HG03097 (cell line): ENCODE results near the gene STXBP5L.
"Not testable (repeated sequence)": the region's sequence is repeated elsewhere in the genome, so short reads cannot be mapped to it uniquely, and the experiment has no call there.

Experiments
- ATAC-seq: cut with Tn5 transposase; IDR thresholded peaks from one replicate; pipeline ENCODE4 v1.9.1; 2021; ENCODE audit not compliant: unreplicated experiment, low FRiP score

The STXBP5L gene

DNA sequence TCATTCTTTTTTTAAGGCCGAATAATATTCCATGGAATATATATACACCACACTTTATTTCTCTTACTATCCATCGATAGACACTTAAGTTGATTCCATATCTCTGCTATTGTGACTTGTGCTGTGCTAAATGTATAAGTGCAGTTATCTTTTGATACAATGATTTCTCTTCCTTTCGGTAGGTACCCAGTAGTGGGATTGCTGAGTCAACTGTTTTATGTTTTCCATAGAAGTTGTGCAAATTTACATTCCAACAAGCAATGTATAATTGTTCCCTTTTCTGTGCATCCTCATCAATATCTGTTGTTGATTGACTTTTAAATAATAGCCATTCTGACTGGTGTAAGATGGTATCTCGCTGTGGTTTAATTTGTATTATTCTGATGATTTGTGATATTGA lies 81.0 kb downstream of the STXBP5L start:
- no peak for ATAC-seq

DNA sequence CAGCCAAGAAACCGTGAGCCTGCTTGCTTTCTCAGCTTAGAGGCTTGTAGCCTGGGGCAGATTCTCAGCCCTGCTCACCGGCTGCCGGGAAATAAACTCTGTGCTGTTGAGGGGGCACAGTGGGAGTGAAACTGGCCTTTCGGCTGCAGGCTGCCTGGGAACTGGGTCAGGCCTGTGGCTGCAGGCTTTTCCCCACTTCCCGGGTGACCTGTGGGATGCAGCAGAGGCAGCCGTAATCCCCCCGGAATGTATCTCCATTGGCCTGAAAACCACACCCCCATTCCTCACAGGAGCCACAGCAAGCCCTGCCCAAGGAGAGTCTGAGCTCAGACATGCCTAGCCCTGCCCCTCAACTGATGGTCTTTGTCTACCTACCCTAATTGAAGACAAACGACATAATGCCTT lies 110.9 kb downstream of the STXBP5L start:
- ATAC-seq: no peak

DNA sequence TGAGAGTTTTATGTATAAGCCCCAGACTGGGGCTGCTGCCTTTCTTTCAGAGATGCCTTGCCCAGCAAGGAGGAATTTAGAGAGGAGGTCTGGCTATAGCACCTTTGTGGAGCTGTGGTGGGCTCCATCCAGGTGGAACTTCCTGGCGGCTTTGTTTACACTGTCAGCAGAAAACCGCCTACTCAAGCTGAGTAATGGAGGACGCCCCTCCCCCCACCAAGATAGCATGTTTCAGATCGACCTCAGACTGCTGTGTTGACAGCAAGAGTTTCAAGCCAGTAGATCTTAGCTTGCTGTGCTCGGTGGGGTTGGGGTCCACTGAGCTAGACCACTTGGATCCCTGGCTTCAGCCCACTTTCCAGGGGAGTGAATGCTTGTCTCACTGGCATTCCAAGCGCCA lies 155.6 kb downstream of the STXBP5L start:
- no peak for ATAC-seq

DNA sequence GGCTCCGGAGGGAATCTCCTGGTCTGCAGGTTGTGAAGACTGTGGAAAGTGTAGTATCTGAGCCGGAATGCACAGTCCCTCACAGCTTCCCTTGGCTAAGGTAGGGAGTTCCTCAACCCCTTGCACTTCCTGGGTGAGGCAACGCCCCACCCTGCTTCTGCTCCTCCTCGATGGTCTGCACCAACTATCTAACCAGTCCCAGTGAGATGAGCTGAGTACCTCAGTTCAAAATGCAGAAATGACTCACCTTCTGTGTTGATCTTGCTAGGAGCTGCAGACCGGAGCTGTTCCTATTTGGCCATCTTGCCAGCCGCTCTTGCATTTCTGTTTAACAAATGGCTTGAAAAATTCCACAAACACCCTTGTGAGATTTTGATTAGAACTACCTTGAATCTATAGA lies 156.1 kb downstream of the STXBP5L start:
- ATAC-seq: no peak

DNA sequence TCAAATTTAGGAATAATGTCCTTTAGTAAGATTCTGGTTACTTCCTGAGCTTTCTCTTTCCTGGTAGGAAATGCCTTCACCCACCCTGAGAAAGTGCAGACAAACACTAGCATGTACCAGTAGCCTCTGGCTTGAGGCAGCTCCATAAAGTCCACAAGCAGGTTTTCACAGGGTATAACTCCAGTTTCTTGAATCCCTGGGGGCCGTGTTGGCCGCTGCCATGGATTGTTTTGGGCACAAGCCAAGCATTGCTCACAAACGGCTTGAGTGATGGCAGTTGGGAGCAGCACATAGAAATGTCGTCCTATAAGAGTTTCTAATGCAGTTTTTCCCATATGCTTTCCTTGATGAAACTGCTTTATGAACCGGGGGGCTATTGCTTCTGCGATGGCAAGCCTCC lies 164.1 kb downstream of the STXBP5L start:
- ATAC-seq: no peak

DNA sequence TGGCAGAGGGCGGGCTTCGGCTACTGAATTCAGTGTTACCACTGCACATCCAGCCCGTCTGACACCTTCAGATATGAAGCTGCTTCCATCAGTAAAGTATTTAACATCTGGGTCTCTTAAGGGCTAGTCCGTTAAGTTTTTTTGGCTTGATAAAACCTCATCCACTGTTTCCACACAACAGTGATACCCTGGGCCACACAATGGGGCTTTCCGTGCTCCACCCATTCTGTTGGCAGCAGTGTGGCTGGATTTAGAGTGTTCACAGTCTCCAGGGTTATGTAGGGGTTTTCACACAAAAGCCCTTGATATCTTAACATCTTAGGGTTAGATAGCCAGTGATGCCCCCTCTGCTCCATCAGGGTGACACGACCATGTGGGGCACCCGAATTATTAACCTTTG lies 165.0 kb downstream of the STXBP5L start:
- ATAC-seq: no peak

DNA sequence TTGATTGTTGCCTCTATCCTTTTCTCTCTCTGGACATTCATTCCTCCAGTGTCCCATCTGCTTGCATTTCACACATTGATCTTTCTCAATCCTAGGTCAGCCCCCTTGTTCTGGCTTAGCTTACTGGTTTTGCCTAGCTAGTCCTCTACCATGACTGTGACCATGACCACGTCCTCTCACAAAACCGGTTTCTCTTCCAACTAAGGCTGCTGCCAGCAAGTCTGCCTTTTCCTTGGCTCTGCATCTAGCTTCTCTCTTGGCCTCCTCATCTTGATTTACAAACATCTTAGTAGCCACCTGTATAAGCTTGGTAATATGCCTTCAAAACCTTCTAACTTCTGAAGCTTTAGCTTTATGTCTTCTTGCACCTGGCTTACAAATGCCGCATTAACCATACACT lies 167.2 kb downstream of the STXBP5L start:
- no peak for ATAC-seq

DNA sequence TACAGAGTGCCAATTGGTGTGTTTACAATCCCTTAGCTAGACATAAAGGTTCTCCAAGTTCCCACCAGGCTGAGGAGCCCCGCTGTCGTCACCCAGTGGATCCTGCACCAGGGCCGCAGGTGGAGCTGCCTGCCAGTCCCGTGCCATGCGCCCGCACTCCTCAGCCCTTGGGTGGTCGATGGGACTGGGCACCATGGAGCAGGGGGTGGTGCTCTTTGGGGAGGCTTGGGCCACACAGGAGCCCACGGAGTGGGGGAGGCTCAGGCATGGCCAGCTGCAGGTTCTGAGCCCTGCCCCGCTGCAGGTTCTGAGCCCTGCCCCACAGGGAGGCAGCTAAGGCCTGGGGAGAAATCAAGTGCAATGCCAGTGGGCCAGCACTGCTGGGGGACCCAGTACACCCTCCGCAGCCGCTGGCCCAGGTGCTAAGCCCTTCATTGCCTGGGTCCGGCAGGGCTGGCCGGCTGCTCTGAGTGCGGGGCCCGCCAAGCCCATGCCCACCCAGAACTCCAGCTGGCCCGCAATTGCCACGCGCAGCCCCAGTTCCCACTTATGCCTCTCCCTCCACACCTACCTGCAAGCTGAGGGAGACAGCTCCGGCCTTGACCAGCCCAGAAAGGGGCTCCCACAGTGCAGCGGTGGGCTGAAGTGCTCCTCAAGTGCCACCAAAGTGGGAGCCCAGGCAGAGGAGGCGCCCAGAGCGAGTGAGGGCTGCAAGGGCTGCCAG lies 170.5 kb downstream of the STXBP5L start:
- ATAC-seq: not testable (repeated sequence)

DNA sequence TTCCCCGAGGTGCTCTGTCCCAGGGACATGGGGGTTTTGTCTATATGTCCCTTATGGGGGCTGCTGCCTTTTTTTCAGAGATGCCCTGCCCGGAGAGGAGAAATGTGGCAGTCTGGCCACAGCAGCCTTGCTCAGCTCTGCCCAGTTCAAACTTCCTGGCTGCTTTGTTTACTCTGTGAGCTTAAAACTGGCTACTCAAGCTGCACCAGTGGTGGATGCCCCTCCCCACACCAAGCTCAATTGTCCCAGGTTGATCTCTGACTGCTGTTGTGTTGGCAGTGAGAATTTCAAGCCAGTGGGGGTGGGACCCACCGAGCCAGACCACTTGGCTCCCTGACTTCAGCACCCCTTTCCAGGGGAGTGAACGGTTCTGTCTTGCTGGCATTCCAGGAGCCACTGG lies 188.9 kb downstream of the STXBP5L start:
- ATAC-seq: no peak

DNA sequence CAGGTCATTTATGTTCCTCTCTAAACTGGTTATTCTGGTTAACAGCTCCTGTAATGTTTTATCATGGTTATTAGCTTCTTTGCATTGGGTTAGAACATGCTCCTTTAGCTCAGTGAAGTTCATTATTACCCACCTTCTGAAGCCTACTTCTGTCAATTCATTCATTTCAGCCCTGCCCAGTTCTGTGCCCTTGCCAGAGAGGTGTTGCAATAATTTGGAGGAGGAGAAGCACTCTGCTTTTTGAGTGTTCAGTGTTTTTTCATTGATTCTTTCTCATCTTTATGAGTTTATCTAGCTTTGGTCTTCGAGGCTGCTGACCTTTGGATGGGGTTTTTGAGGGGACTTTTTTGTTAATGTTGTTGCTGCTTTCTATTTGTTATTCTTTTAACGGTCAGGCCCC lies 203.1 kb downstream of the STXBP5L start:
- not testable (repeated sequence) for ATAC-seq

DNA sequence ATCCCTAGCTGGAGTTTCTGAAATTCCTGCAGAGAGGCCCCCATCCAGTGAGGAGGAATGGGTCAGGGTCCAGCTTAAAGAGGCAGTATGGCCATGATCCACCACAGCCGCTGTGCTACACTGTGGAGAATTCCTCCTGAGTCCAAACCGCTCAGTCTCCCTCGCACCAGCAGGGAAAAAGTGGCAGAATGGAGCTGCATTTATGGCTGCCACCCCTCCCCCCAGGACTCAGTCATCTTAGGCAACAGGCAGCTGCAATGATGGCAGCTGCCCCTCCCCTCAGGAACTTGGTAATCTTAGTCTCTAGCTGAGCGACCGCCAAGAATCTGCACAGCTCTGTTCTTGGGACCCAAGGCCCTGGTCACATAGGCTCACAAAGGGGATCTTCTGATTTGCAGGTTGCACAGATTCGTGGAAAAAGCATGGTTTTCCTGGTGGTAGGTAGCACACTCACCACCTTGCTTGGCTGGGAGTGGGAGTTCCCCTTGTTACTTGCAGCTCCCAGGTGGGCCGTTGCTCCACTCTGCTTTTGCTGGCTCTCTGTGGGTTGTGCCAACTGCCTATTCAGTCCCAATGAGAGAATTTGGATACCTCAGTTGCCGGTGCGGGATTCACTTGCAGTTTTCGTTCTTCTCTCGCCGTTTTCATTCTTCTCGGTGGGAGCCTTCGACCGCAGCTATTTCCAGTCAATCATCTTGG lies 204.1 kb downstream of the STXBP5L start:
- no peak for ATAC-seq

DNA sequence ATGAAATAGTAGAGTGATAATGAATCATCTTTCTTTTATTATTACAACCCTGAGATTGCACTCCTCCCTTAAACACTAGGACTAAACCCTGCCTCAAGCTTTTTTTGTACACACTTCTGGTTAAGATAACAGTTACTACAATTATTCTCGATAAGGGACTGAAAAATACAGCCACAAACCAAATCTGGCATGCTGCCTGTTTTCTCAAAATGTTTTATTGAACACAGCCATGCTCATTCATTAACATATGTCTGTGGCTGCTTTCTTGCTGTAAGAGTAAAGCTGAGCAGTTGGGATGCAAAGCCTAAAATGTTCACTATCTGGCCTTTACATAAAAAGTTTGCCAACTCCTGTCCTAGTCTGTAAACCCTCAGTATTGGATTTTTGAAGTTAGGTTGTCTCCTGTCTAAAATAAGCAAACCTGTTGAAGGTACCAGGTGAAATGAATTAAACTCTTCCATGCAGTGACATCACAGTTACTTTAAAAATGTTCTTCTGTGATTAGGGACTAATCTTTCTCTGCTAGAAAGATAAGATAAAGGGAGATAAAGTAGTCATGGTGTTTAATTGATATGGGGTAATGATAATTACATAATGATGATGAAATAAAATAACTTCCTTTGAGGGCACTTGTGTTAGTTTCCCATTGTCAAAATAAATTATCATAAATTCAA lies 218.2 kb downstream of the STXBP5L start:
- no peak for ATAC-seq

DNA sequence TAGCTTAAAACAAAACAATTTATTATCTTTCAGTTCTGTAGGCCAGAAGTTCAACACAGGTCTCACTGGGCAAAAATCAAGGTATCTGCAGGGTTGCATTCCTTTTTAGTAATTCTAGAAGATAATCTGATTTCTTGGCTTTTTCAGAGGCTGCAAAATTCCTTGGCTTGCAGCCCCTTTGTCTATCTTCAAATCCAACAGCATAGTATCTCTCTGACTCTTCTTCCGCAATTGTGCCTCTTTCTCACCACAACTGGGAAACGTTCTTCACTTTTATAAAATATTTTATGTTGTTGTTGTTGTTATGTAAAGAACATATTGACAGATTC lies 218.7 kb downstream of the STXBP5L start:
- ATAC-seq: no peak

DNA sequence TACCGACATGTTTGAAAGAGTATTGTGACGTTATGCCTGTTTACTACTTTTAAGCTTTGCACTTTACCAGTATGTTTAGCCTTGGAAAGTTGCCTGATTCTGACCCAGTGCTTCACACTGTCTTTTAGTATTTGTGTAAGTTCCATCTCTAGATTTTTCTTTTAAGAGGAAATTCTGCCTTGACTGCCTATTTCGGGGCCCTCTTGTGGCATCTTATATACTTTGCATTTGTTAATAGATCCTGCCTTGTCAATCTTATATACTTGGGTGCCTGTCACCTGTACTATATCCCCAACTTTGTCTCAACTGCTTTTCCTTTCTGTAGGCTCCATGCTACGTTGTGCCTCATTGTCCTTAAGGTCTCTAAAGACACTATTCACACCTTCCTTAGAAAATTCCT lies 244.6 kb downstream of the STXBP5L start:
- no peak for ATAC-seq

DNA sequence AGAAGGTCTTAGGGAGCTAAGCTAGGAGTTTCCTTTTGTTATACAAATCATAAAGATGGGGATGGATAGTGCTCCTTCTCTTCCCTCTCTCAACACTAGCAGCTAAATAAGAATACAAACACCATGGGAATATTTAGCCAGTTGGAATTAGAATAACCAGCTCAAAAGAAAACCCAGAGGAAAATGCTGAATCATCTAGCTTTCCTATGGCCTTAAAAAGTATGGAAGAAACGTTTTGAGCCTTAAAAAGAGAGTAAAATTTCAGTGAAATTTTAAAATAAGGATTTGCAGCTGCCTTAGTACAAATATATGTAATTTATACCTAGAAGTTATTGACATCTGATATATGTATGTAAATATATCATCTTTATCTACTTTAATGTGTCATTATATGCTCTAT lies 245.8 kb downstream of the STXBP5L start:
- no peak for ATAC-seq

DNA sequence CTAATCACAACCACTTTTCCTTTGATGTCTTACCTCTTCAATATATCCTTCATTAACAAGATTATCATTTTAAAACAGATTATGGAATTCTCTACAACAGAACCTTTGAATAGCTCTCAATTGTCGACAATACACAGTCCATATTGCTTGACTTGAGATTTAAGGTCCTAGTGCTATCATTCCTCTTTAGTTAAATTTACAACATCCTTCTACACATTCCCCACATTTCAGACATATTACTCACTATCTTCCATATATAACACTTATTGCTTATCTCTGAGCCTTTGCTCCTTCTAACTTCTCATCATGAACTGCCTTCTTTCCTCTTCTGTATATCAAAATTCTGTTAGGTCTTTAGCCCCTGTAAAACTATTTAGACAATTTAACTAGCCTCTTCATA lies 247.0 kb downstream of the STXBP5L start:
- no peak for ATAC-seq

DNA sequence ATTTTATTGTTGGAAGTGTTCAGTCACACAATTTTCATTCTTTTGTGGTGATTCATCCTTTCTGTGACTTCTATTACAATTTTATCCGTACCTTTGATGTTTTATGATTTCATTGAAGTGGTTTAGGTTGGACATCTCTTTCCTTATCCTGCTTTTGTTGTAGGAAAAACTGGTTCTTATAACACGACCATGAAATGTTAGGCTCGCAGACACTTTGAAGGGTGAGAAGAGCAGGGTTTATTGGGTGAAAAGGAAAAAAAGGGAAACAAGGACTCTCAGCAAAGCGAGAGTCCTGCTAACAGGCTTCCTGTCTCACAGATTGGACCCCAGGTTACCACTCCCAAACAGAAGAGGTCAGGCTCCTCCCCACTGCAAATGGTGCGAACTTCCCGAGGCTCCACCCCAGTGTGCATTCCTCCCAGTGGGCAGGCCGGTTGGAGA lies 257.4 kb downstream of the STXBP5L start:
- no peak for ATAC-seq

DNA sequence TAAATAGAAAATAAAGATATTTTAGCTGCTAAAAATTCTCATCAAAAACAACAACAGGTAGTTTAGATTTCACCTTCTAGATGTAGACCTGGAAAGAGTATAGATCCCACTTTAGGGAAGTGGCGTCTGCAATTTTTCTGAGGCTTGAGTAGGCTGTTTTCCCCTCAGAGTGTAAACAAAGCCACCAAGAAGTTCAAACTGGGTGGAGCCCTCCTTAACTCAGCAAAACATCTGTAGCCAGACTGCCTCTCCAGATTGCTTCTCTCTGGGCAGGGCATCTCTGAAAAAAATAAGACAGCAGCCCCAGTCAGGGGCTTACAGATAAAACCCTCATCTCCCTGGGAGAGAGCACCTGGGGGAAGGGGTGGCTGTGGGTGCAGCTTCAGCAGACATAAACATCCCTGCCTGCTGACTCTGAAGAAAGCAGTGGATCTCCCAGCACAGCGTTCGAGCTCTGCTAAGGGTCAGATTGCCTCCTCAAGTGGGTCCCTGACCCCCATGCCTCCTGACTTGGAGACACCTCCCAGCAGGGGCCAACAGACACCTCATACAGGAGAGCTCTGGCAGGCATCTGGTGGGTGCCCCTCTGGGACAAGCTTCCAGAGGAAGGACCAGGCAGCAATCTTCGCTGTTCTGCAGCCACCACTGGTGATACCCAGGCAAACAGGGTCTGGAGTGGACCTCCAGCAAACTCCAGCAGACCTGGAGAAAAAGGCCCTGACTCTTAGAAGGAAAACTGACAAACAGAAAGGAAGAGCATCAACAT lies 259.6 kb downstream of the STXBP5L start:
- ATAC-seq: no peak

DNA sequence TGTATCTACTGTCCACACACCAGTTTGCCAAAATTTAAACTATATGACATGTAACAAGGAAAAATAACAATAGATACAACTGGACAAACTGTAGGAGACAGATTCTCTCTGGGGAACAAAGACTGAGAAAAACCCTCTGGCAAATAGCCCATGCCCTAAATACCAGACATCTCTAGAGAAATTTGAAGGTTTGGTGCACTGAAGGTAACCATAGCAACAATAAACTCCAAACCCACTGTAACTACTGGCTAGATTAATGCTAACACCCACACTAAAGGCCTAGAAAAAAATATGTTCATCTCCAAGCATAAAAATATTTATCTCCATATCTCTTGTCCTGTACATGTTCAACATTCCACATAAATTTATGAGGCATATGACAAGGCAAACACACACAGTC lies 267.1 kb downstream of the STXBP5L start:
- no peak for ATAC-seq

DNA sequence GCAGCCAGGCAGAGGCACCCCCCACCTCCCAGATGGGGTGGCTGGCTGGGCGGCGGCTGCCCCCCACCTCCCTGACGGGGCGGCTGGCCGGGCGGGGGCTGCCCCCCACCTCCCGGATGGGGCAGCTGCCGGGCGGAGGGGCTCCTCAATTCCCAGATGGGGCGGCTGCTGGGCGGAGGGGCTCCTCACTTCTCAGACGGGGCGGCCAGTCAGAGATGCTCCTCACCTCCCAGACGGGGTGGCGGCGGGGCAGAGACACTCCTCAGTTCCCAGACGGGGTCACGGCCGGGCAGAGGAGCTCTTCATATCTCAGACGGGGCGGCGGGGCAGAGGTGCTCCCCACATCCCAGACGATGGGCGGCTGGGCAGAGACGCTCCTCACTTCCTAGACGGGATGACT lies 282.6 kb downstream of the STXBP5L start:
- not testable (repeated sequence) for ATAC-seq

DNA sequence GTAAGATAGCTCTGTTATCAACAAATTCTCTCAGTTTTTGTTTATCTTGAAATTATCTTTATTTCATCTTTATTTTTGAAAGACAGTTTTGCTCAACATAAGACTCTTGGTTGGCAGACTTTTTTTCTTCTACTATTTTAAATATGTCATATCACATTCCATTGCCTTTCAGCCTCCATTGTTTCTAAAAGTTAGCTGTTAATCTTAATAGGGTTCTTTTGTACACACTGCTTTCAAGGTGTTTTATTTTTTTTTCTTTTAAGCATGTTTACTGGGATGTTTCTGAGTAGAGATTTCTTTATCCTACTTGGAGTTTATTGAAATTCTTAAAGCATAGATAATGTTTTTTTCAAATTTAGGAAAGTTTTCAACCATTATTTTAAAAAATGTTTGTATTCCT lies 294.6 kb downstream of the STXBP5L start:
- ATAC-seq: no peak
